GM21786 (cell line): ENCODE results near the gene SPX.

Experiments
- ATAC-seq: cut with Tn5 transposase; IDR thresholded peaks from one replicate; pipeline ENCODE4 v1.9.1; 2021; ENCODE audit not compliant: unreplicated experiment

The SPX gene

DNA sequence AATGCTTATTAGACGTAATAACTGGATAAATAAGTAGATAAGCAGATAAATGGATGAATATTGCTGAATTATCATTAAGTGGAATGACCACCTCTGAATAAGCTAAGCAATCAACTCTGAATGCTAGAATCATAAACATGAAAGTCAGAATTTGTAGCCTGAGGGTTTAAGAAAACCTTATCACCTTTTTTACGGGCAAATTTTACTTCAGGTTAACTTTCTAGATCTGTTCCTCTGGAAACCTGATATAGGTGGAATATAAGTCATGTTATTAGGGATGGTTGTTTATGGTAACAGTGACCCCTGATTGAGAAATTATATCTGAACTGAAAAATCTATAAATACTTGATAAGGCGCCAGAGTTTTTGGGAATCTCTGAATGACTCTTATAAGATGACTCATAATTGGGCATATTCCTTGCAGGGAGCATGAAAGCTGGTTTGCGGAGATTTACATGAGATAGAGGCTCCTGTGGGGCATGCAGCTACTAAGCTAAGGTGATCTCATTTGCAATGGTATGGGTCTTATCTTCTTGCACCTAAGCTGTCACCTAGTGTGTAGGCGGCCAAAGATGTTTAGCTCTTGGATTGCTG lies 12.1 kb downstream of the SPX start:
- ATAC-seq = no peak

GRCh38 chr12:21539797-21540196 lies 13.7 kb downstream of the SPX start:
- ATAC-seq = no peak

- no peak for ATAC-seq
Observed at GRCh38 chr12:21541773-21542172, 15.7 kb downstream of the SPX start.

DNA sequence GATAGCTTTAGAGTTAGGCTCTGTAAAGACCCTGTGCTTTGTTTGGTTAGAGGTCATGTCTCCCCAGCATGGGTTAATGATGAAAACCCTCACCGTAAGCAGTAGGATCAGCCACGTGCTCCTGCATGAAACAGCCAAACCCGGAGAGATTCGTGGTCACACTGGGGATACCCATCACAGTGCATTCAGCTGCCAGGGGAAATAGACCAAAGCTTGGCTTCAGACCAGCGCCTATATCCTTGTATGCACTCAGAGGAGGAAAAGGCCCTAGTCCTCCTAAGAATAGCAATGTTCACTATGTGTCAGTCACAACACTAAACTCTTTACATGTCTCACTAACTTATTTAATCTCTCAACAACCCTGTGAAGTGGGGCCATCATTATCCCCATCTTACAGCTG lies 16.3 kb downstream of the SPX start:
- no peak for ATAC-seq

DNA sequence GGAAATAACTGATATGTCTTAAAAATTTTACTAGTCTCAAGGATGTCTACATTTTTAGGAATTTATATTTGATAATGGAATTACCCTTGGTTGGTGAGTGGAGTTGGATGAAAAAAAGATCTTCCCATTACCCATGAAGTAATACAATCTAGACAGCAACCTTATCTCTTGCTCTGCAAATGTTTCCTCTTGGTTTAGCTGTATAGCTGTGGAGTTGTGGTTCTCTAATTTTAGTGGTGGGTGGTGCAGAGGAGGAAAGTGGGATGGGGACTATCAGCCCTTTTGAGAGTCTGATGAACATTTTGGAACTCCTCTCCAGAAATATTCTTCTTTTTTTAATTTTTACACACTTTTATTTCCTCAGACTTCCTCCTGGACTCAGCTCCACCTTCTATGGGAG lies 17.1 kb downstream of the SPX start:
- ATAC-seq = no peak

- no peak for ATAC-seq
Observed at GRCh38 chr12:21545557-21545956, 19.5 kb downstream of the SPX start.

DNA sequence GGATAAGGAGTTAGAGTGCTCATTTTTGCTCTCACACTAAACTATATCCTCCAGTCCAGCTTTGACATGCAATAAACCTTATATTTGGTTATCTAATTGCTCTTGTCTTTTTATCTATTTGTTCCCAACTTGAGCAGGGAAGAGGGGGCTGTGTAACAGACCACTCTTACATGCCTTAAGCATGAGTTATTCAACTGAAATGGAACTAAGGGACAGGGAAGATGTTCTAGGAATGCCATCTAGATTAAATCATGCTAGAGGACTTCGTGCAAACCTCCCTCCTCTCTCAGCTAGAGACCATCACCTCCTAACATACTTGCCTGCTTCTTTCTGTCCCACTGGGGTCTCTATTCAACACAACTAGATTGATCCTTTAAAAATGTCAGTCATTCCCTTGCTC lies 20.6 kb downstream of the SPX start:
- ATAC-seq = no peak

DNA sequence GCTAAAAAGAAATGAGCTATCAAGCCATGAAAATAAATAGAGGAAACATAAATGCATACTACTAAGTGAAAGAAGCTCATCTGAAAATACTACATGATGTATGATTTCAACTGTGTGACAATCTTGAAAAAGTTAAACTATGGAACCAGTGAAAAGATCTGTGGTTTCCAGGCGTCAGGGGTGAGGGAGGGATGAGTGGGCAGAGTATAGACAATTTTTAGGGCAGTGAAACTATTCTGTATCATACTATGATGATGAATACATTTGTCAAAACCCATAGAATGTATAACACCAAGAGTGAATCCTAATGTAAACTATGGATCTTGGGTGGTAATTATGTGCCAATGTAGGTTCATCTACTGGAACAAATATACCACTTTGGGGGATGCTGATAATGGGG lies 21.3 kb downstream of the SPX start:
- no peak for ATAC-seq

- ATAC-seq = no peak
Observed at GRCh38 chr12:21551841-21552465, 25.9 kb downstream of the SPX start.

GRCh38 chr12:21552635-21553328 lies 26.7 kb downstream of the SPX start:
- ATAC-seq = no peak

DNA sequence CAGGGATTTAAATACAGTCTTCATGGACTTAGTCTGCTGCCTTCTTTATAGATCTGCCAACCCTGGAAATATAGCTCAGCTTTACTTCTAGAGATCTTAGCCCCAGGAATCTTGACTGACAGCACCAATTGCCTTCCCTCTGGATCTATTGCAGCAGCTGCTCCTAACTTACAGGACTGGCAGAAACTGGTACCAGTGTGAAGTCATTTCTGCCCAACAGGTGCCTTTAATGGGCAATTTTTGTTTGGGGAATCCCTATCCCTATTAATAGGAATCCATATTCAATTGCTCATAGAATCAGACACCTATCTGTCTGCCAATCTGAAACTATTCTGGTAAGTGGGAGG lies 27.2 kb downstream of the SPX start:
- no peak for ATAC-seq

DNA sequence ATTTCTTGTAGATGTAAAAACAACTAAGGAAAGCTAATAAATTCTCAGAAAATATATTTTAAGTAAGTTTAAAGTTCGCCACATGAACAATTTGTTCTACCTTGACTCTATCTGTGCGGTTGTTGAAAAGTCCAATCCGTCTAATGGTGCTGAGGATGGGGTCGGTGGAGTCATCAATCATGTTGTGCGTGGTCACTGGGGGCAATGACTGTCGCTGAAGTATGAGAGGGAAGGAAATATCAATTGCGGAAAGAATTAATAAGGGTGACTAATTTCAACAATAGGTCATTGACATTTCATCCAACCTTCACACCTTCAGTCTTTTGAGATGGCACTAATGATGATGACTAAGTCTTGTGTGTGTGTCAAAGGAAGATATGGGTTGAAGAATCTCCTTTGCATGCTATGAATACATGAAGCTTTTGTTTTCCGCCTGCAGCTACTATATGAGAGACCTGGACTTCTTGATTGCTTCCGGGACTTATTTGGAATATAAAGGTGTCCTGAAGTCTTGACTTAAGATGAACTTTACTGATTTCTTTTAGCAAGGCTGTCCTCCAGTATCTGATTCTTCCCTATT lies 32.1 kb downstream of the SPX start:
- ATAC-seq = no peak

DNA sequence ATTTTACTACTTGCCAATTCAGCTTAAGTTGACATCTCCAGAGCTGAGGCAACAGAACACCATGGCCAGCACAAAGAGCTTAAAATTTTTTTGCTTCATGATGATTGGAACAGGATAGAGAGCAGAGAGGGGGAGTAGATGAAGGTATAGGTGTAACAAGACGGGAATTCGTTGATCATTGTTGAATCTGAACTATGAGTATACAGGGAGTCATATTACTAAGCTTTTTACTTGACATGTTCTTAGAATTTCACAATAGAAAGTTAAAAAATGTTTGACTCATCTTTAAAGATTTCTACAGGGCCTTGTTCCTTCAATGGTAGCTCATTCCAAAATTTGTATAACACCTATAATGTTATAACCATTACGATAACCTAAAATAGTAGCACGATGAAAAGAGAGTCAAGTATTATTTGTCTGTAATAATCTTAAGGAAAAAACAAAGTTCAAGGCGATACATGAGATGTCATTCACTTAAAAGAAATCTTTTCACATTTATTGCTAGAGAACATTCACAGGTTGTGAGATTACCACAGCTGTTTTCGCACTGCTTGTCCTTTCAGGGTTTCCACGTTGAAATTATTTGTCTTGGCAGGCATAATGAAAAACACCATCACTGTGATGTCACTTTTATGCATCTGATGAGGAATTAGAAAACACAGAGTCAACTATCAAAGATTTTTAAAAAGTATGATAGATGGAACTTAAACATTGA lies 33.9 kb downstream of the SPX start:
- ATAC-seq = no peak

GRCh38 chr12:21561158-21561557 lies 35.1 kb downstream of the SPX start:
- ATAC-seq = no peak

DNA sequence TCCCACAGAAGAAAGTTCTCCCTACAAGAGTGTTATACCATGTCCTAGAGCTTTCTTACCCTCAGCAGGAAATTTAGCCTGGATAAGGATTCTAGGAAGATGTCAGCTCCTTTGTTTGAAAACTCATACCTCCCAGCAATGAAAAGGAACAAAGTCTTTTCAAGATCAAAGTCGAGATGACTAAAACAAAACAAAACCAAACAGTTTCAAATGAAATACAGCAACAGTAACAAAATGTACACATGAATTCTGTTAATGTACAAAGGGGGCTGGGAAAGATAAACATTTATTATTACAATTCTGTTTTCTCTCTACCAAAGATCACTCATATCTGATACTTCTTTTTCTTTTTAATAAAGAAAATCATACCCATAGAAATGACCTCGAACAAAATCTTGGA lies 36.8 kb downstream of the SPX start:
- ATAC-seq = no peak

DNA sequence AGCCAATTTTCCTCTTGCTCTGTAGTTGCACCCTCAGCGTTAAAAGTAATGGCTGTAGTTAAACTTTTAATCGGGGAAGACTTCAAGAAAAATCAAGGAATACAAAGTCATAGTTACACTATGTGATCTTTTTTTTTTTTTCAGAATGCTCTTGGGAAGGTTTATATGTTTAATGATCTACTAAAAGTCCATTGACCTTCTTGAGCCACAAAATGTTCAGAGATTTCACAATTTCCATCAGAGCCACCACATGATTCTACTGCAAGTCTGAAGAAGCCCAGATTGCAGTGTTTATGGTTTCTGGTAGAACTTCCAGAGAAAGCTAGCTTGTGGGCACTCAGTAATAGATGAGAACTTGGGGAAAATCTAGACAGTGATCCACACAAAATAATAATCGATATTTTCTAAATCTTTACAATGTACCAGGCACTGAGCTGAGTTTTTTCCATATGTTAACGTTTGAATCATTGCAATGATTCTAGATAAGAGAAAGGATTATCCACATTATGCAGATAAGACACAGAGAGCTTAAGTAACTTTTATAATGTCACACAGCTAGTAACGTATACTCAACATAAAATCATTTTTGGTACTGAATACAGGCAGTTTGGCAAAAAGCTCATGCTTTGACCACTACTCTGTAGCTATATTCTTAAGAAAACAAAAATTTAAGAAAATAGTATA lies 40.3 kb downstream of the SPX start:
- ATAC-seq = no peak

DNA sequence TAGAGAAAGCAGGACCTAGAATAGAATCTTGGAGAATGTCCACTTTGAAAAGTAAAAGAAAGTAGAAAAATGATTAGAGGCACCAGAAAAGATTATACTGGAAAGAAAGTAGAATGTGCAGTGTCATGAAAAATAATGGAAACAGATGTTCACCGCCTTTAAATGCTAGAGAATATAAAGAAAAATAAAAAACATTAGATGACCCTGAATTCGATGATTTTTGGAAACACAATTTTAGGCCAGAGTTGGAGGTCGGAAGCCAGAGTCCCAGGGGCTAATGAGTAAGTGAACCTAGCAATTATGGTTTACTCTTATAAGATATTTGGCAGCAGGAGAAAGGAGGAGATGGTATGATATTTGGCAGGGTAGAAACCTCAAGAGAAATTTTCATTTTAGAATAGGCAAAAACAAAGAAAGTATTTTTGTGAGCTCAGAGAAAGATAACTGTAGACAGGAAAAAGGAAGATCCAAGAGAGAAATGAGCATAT lies 40.9 kb downstream of the SPX start:
- ATAC-seq = no peak

DNA sequence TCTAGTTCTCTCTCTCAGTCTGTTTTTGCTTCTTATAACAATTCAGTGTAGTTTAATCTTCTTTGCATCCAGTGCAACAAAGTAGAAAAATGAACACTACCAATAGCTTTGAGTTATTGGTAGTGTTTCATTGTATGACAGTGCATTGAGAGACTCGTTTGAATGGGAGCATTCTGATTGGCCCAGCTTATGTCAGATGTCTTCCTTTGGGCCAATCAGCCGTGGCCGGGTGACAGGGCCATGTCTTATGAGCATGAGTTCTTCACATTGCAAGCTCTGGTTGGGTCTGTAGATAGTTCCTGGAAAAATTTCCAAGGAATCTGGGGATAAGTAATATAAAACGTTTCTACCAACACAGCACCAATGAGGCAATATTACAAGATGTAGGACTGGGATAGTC lies 42.0 kb downstream of the SPX start:
- no peak for ATAC-seq

- ATAC-seq = no peak
Observed at GRCh38 chr12:21571046-21571445, 45.0 kb downstream of the SPX start.

DNA sequence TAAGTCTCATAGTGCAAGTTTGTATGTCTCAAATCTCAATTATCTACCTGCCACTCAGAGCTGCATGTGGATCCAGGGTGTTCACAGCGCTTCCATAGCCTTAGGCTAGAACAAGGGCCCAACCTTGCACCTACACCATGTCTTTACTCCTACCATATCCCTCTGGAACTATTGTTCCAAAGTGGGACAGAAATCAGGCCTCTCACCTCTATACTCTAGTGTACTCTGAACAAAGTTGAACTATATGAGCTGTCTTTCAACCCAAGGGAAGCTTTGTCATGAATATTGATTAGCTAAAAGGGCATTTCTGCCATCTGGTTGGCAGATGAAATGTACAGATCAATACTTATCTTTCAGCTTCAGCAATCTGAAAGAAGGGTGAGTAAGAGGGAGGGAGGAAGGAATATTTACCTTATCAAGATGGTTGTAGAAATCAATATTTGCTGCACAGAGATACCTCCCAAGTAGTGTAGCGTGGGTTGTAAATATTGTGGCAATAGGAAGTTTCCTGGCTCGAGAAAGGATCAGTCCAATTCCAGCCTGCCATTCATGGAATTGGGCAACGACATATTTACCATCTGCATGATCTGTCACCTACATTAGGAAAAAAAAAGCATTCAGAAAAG lies 47.8 kb downstream of the SPX start:
- no peak for ATAC-seq

- ATAC-seq = no peak
Observed at GRCh38 chr12:21576431-21576830, 50.3 kb downstream of the SPX start.
